HG03103 (cell line): ENCODE measurements around the gene GJA9.

Experiments
- ATAC-seq: cut with Tn5 transposase; IDR thresholded peaks from one replicate; pipeline ENCODE4 v1.9.1; 2021; ENCODE audit warnings: low read depth; ENCODE audit not compliant: unreplicated experiment

GJA9 gene

DNA sequence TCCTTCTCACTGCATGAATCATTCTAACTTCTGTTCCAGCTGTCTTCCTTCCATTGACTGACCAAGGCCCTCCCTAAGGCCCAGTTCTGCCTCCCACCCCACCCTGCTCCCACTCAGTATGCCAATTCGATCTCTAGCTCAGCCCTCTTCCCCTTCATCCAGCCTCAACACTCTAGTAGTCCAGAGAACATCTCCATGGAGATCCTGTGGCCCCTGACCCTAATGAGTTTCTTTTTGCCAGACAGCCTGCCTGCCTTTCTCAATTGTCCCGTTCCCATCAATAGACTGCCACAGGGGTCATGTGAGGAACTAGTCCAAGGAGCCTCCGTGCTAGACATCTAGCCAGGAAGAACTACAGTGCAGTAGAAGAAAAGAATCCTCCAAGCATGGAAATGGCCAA is 48.2 kb downstream of the GJA9 start:
- ATAC-seq, result no peak

DNA sequence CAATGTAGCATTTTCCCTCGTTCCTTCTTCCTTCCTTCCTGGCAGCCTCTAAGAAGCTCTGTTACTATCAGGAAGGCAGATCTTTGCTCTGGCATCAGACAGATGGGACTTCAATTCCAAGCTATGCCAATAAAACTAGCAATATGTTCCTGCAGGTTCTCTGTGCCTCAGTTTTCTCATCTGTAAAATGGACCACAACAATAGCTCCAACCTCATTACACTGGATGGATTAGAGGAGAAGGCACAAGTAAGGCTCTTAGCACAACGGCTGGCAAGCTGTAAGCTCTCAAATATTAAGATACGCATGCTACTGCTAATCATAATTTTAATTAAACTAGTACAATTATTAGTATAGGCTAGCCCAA is 49.0 kb downstream of the GJA9 start:
- no peak for ATAC-seq

DNA sequence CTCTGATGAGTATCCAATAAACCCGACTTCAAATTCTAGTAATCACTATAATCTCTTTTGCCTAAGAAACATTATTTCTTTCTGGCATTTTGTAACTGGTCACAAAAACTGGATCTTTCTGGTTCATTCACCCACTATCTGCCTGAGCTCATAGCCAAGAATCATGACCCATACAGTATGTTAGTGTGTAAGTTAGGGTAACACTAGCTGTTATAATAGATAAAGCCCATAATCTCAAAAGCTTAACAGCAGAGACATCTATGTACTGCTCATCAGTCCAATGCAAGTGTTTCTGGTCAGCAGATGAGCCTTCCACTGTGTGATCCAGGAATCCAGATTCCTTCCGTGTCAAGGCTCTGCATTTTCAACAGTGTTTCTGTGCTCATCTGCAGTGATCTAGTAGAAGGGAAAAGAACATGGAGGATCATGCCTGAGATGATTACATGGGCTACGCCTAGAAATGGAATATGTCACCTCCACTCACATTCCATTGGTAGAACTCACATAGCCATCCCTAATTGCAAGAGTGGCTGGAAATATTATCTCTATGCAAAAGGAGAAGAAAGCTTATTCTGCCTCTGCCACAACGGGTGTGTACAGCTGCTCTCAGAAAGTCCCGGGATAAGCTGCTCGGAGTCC is 49.5 kb downstream of the GJA9 start:
- ATAC-seq, result no peak

DNA sequence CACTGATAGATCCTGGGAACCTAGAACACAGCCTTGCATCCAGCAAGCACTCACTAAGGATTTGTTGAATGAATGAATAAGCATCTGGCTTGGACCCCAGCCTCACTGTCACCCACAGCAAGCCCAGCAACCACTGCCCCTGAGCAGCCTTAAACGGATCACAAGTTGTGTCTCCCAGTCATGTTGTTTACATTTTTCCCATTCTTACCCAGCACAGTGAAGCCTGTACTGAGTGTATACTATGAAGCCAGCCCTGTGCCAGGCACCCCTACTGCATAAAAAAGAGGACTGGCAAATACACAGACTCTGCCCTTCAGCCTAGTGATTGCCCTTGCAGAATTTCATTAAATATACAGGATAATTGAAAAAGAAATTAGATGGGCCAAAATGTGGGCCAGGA is 52.0 kb downstream of the GJA9 start:
- no peak for ATAC-seq

DNA sequence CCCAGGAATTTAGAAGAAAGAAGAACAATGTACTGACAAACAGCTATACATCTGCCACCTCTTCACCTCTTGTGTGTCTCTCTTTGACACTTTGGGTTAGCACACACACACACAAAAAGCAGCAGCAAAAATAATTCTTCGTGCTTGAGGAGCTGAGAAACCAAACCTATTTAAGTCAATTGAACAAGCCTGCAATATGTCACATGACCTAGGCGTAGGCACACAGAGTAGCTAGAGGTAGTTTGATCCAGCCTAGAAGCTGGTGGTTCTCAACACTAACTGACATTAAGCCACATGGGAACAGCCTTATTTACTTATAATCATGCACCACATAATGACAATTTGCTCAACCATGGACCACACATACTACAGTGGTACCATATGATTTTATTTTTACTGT is 54.1 kb downstream of the GJA9 start:
- ATAC-seq, result no peak

DNA sequence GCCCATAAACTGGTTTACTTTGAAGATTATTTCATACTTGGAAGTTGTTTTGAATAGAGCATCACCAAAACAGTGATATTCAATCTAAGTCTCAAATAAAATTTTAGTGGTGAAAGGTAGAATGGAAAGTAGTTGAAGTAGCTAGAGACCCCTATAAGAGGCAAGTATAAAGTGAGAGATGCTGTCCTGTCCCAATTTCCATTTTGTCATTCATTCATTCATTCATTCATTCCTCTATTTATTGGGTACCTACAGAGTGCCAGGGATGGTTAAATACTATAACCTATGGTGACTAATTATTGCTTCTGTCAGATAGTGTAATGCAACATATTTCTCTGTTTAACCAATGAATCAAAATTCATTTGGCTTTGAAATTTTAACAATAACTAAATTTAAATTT is 54.5 kb downstream of the GJA9 start:
- no peak for ATAC-seq

DNA sequence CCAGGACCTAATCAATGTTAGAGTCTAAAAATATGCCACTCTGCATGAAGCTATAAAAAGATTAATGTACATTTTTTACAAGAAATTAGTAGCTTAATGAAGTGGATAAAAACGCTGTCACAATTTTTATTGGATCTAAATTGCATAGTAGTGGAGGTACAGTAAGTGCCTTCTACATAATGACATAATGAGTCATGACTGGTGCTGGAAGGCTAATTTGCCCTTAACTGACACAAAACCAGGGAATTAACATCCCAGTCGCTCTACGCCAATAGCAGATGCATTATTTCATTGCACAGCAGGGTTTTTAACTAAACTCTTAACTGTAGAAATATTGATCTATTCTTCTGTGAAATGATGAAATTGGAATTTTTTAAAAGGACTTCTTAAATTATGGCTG is 55.1 kb downstream of the GJA9 start:
- ATAC-seq, result no peak
